H1 (cell line): ENCODE results near the gene CDK19. TPM values are rescaled to one million over a fixed set of nuclear protein-coding genes. Genes with fewer than 3 reads are reported as not detected.

Experiments
- CTCF ChIA-PET: fragments of 300-600 bp; sonication (Branson Sonifier 250); formaldehyde crosslinking; loops from one replicate; lab custom pipeline; 2021; ENCODE audit not compliant: partially characterized antibody; lab: Charles Lee
- POLR2A ChIA-PET: fragments of 300-600 bp; sonication (Branson Sonifier 250); formaldehyde crosslinking; loops from one replicate; lab custom pipeline; 2021; ENCODE audit warnings: inconsistent platforms; ENCODE audit not compliant: partially characterized antibody; lab: Charles Lee
- DNase-seq, 2 experiments: peaks; one replicate each; pipeline versions ENCODE4 v3.0.0 to v3.0.0-alpha.2; 2010 to 2022; ENCODE audit warnings: low spot score in 2 of 2, low read depth in 1 of 2, mixed read lengths in 1 of 2
- FAIRE-seq: peaks from 2 replicates; lab custom pipeline; 2011; peaks lifted over from hg19 to GRCh38; lab: Jason Lieb, UNC
- H2AFZ ChIP-seq: 2 replicates; pipeline ENCODE4 v1.8.1; 2012; ENCODE audit warnings: low read length, inconsistent platforms
- H2AK5ac ChIP-seq: 2 replicates; pipeline ENCODE4 v1.6.1; 2013; ENCODE audit warnings: low read depth, low read length
- H2BK120ac ChIP-seq: replicated peaks from 2 replicates; pipeline ENCODE3; 2013; ENCODE audit warnings: low read depth, low read length, inconsistent platforms
- H2BK12ac ChIP-seq: 2 replicates; pipeline ENCODE4 v1.6.1; 2013; ENCODE audit warnings: low read depth, low read length
- H2BK15ac ChIP-seq: 2 replicates; pipeline ENCODE4 v1.6.1; 2013; ENCODE audit warnings: low read length
- H2BK20ac ChIP-seq: 2 replicates; pipeline ENCODE4 v1.6.1; 2013; ENCODE audit warnings: low read length
- H2BK5ac ChIP-seq: 2 replicates; pipeline ENCODE4 v1.6.1; 2013; ENCODE audit warnings: low read depth, low read length
- H3K14ac ChIP-seq: 2 replicates; pipeline ENCODE4 v1.6.1; 2013; ENCODE audit warnings: inconsistent platforms; ENCODE audit not compliant: insufficient read length
- H3K18ac ChIP-seq: 2 replicates; pipeline ENCODE4 v1.6.1; 2013; ENCODE audit warnings: low read length; ENCODE audit errors: extremely low read depth
- H3K23ac ChIP-seq: 2 replicates; pipeline ENCODE4 v1.6.1; 2013; ENCODE audit warnings: inconsistent platforms; ENCODE audit not compliant: insufficient read length
- H3K23me2 ChIP-seq: 2 replicates; pipeline ENCODE4 v1.6.1; 2013; ENCODE audit warnings: low read depth, low read length
- H3K27ac ChIP-seq: 2 replicates; pipeline ENCODE4 v1.6.1; 2011; ENCODE audit warnings: low read depth, low read length, inconsistent platforms
- H3K27me3 ChIP-seq, 4 experiments: replicated peaks in 1 of 4; 1 replicate in 1 of 4; 2 replicates in 3 of 4; pipeline versions ENCODE4 v1.6.1 to v1.8.1; 2011 to 2013; ENCODE audit warnings: low read length in 3 of 4, mild to moderate bottlenecking in 3 of 4, inconsistent platforms in 2 of 4, mixed read lengths in 2 of 4, moderate library complexity in 1 of 4; ENCODE audit not compliant: control insufficient read depth in 3 of 4, insufficient read depth in 3 of 4; ENCODE audit errors: extremely low read depth in 1 of 4
- H3K36me3 ChIP-seq, 4 experiments: 2 replicates each; pipeline versions ENCODE4 v1.6.1 to v1.8.1; 2011 to 2013; ENCODE audit warnings: mild to moderate bottlenecking in 4 of 4, low read length in 3 of 4, moderate library complexity in 2 of 4, control low read depth in 1 of 4, inconsistent platforms in 1 of 4; ENCODE audit not compliant: insufficient read depth in 4 of 4, control insufficient read depth in 2 of 4
- H3K4ac ChIP-seq: replicated peaks from 2 replicates; pipeline ENCODE3; 2013; ENCODE audit warnings: low read length, low read depth, mixed read lengths, inconsistent platforms; ENCODE audit not compliant: insufficient read length
- H3K4me1 ChIP-seq, 4 experiments: replicated peaks in 1 of 4; 1 replicate in 1 of 4; 2 replicates in 3 of 4; pipeline versions ENCODE4 v1.6.1 to v1.8.1; 2011 to 2013; ENCODE audit warnings: low read length in 3 of 4, inconsistent platforms in 2 of 4, mixed read lengths in 1 of 4; ENCODE audit not compliant: insufficient read depth in 4 of 4, control insufficient read depth in 3 of 4
- H3K4me2 ChIP-seq, 2 experiments: 2 replicates each; pipeline versions ENCODE4 v1.6.1 to v1.8.1; 2011 to 2013; ENCODE audit warnings: low read depth in 2 of 2, low read length in 2 of 2, control low read depth in 1 of 2, inconsistent platforms in 1 of 2, mild to moderate bottlenecking in 1 of 2; ENCODE audit not compliant: insufficient read depth in 1 of 2
- H3K4me3 ChIP-seq, 4 experiments: fragments of 200-600, 300-600 bp in 1 of 4; sonication (generic), shearing (Covaris generic), sonication (Bioruptor Twin) in 1 of 4; 2 replicates each; pipeline versions ENCODE4 v1.5.1 to v1.8.1; 2011 to 2016; ENCODE audit warnings: low read length in 4 of 4, low read depth in 3 of 4, control low read depth in 2 of 4, inconsistent platforms in 2 of 4, mild to moderate bottlenecking in 2 of 4, mixed read lengths in 1 of 4, moderate library complexity in 1 of 4; ENCODE audit not compliant: insufficient read depth in 2 of 4; ENCODE audit errors: extremely low read depth in 1 of 4
- H3K56ac ChIP-seq: replicated peaks from 2 replicates; pipeline ENCODE3; 2013; ENCODE audit warnings: low read depth, mild to moderate bottlenecking, mixed read lengths, low read length, inconsistent platforms; ENCODE audit not compliant: insufficient read length
- H3K79me1 ChIP-seq: 2 replicates; pipeline ENCODE4 v1.6.1; 2013; ENCODE audit warnings: low read depth, low read length, control low read depth
- H3K79me2 ChIP-seq, 2 experiments: 2 replicates each; pipeline versions ENCODE4 v1.6.1 to v1.8.1; 2012 to 2013; ENCODE audit warnings: low read length in 2 of 2, mild to moderate bottlenecking in 2 of 2, inconsistent platforms in 1 of 2; ENCODE audit not compliant: insufficient read depth in 2 of 2, control insufficient read depth in 1 of 2
- H3K9ac ChIP-seq, 4 experiments: replicated peaks in 1 of 4; 1 replicate in 1 of 4; 2 replicates in 3 of 4; pipeline versions ENCODE4 v1.6.1 to v1.8.1; 2011 to 2013; ENCODE audit warnings: low read depth in 3 of 4, low read length in 3 of 4, control low read depth in 2 of 4, mild to moderate bottlenecking in 2 of 4, moderate library complexity in 2 of 4, inconsistent platforms in 1 of 4; ENCODE audit errors: extremely low read depth in 1 of 4
- H3K9me3 ChIP-seq, 2 experiments: 2 replicates each; pipeline versions ENCODE4 v1.6.1 to v1.8.1; 2012 to 2013; ENCODE audit warnings: mild to moderate bottlenecking in 2 of 2, moderate library complexity in 2 of 2, control low read depth in 1 of 2, inconsistent platforms in 1 of 2, low read depth in 1 of 2, low read length in 1 of 2, mixed read lengths in 1 of 2; ENCODE audit not compliant: insufficient read depth in 2 of 2
- H4K20me1 ChIP-seq, 2 experiments: replicated peaks in 1 of 2; 2 replicates each; pipeline versions ENCODE3 to v1.8.1; 2011 to 2013; ENCODE audit warnings: inconsistent platforms in 2 of 2, low read length in 2 of 2, mild to moderate bottlenecking in 1 of 2; ENCODE audit not compliant: insufficient read depth in 2 of 2, control insufficient read depth in 1 of 2
- H4K5ac ChIP-seq: 2 replicates; pipeline ENCODE4 v1.6.1; 2013; ENCODE audit warnings: low read length, low read depth, mixed read lengths, inconsistent platforms; ENCODE audit not compliant: insufficient read length
- H4K8ac ChIP-seq: 2 replicates; pipeline ENCODE4 v1.8.0; 2013; ENCODE audit warnings: mild to moderate bottlenecking, moderate library complexity, low read length, inconsistent platforms; ENCODE audit not compliant: insufficient read depth; ENCODE audit errors: extremely low read depth
- H4K91ac ChIP-seq: replicated peaks from 2 replicates; pipeline ENCODE3; 2013; ENCODE audit warnings: low read length, mixed read lengths, inconsistent platforms; ENCODE audit not compliant: insufficient read length
- CEBPB ChIP-seq: IDR thresholded peaks from 2 replicates; pipeline ENCODE4 v1.6.1; 2012; ENCODE audit warnings: low read depth, low read length
- polyA plus RNA-seq, 7 experiments: library from polyadenylated mRNA; depleted of rRNA in 3 of 7; stranded (reverse) in 5 of 7; unstranded in 2 of 7; fragments of >200 nt in 5 of 7; fragments of 200-250 nt in 2 of 7; gene quantifications; 1 replicate in 5 of 7; 2 replicates in 1 of 7; 4 replicates in 1 of 7; pipeline versions ENCODE4 v1.2.1 to v1.2.3, GENCODE V29; 2011 to 2013; ENCODE audit warnings: missing spikeins in 2 of 7, mixed read lengths in 2 of 7
- total RNA-seq: library from RNA; stranded (reverse); fragmentation: NEBNext Ultra II Directional; extraction: Animal tissue kit (Norgen Biotek cat#: 25700); gene quantifications from 2 replicates; pipeline ENCODE4 v1.2.1, GENCODE V29; 2021

CDK19 gene
- total and polyA plus RNA-seq, 2 of the 8 experiments (the other 6 are each of a cell fraction or from before 2014, with no cell fraction given) = 4.9 to 12.6 TPM

- no peak overlapping the region for H2BK120ac ChIP-seq
- no peak overlapping the region for H2BK12ac ChIP-seq
- H3K79me2 ChIP-seq = no peaks in the 10 kb centered on the region
- no peak for FAIRE-seq
- H3K56ac ChIP-seq = no peak overlapping the region
- H4K8ac ChIP-seq = no peak overlapping the region
- no peak overlapping the region for H2AK5ac ChIP-seq
- H4K5ac ChIP-seq = no peak overlapping the region
- CTCF ChIA-PET = no interaction called here
- no peak overlapping the region for H3K23ac ChIP-seq
- no peaks in the 10 kb centered on the region for H3K79me1 ChIP-seq
- no peaks in the 10 kb centered on the region for H3K27me3 ChIP-seq
- no peak overlapping the region for H3K27ac ChIP-seq
- no peaks in the 10 kb centered on the region for H3K4me1 ChIP-seq
- no peak overlapping the region for H4K91ac ChIP-seq
- no peak for DNase-seq
- no peaks in the 10 kb centered on the region for H3K36me3 ChIP-seq
- no peak for TF ChIP-seq CEBPB
- H4K20me1 ChIP-seq = no peaks in the 10 kb centered on the region
- no peak overlapping the region for H2BK5ac ChIP-seq
- no peak overlapping the region for H3K18ac ChIP-seq
- H3K4me3 ChIP-seq = no peak overlapping the region
- H3K14ac ChIP-seq = no peak overlapping the region
- H3K9ac ChIP-seq = no peak overlapping the region
- no peak overlapping the region for H3K4ac ChIP-seq
- H3K23me2 ChIP-seq = no peaks in the 10 kb centered on the region
- POLR2A ChIA-PET = no interaction called here
- H2BK20ac ChIP-seq = no peak overlapping the region
- no peaks in the 10 kb centered on the region for H3K9me3 ChIP-seq
- H2BK15ac ChIP-seq = no peak overlapping the region
- no peak overlapping the region for H3K4me2 ChIP-seq
- H2AFZ ChIP-seq = no peak overlapping the region
These were observed 7.0 kb upstream of the CDK19 start for GRCh38 chr6:110822249-110822648.
